K562 (cell line): Measurements from ENCODE around the gene TUT1. TPM values are rescaled to one million over a fixed set of nuclear protein-coding genes. Genes with fewer than 3 reads are reported as not detected.

ENCODE experiments used
- ATAC-seq: fragments of 200-7000 bp; cut with Tn5 transposase; 3 replicates; pipeline ENCODE4 v1.9.1; 2020; ENCODE audit warnings: moderate library complexity
- BruUV-seq: library from RNA; stranded (reverse); fragments of 400-500 nt; replicated peaks from 2 replicates; lab custom pipeline; 2021; lab: Mats Ljungman, UMichigan
- CTCF ChIA-PET: fragments of 300-600 bp; formaldehyde crosslinking; extraction: SDS; loops from one replicate; lab custom pipeline; 2021; ENCODE audit warnings: low intra/inter-chr PET ratio; lab: Yijun Ruan, JAX
- POLR2A ChIA-PET: fragments of 300-600, 350-650 bp; sonication (Branson Sonifier 250); formaldehyde crosslinking; extraction: SDS; loops from one replicate; lab custom pipeline; 2021; ENCODE audit warnings: antibody characterized with exemption, inconsistent platforms; lab: Yijun Ruan, JAX
- DNase-seq, 4 experiments: peaks; one replicate each; pipeline versions ENCODE4 v3.0.0 to v3.0.0-alpha.2; 2011 to 2018; ENCODE audit warnings: low spot score in 3 of 4, mixed read lengths in 3 of 4; ENCODE audit errors: extremely low read depth in 1 of 4
- FAIRE-seq: peaks from 2 replicates; lab custom pipeline; 2011; peaks lifted over from hg19 to GRCh38; lab: Jason Lieb, UNC
- H2AFZ ChIP-seq: 2 replicates; pipeline ENCODE4 v1.6.0; 2011; ENCODE audit warnings: low read depth, low read length, control low read depth, inconsistent platforms
- H3K27ac ChIP-seq: fragments of 200-600 bp; 3 replicates; pipeline ENCODE4 v1.8.0; 2011; ENCODE audit warnings: low read depth, mild to moderate bottlenecking, control low read depth, inconsistent platforms, low read length, moderate library complexity, mixed read lengths; ENCODE audit errors: extremely low read depth
- H3K27me3 ChIP-seq, 2 experiments: fragments of 300-600 bp in 1 of 2; 2 replicates in 1 of 2; 3 replicates in 1 of 2; pipeline versions ENCODE4 v1.6.0 to v1.8.0; 2011; ENCODE audit warnings: inconsistent platforms in 2 of 2, low read length in 2 of 2, mild to moderate bottlenecking in 1 of 2, mixed read lengths in 1 of 2, moderate library complexity in 1 of 2; ENCODE audit not compliant: control insufficient read depth in 2 of 2, insufficient read depth in 2 of 2
- H3K36me3 ChIP-seq: fragments of 300-600 bp; 3 replicates; pipeline ENCODE4 v1.8.0; 2011; ENCODE audit warnings: mild to moderate bottlenecking, low read length, inconsistent platforms; ENCODE audit not compliant: control insufficient read depth, insufficient read depth
- H3K4me1 ChIP-seq, 2 experiments: fragments of 200-600 bp in 1 of 2; replicated peaks in 1 of 2; 2 replicates in 1 of 2; 3 replicates in 1 of 2; pipeline versions ENCODE4 v1.5.1 to v1.8.0; 2011; ENCODE audit warnings: inconsistent platforms in 2 of 2, low read length in 2 of 2, mild to moderate bottlenecking in 1 of 2, mixed read lengths in 1 of 2, moderate library complexity in 1 of 2; ENCODE audit not compliant: control insufficient read depth in 2 of 2, insufficient read depth in 2 of 2
- H3K4me2 ChIP-seq: 2 replicates; pipeline ENCODE4 v1.6.1; 2011; ENCODE audit warnings: low read length, control low read depth, inconsistent platforms, mixed read lengths; ENCODE audit not compliant: insufficient read depth
- H3K4me3 ChIP-seq: fragments of 200-600 bp; sonication (generic), shearing (Covaris generic); 2 replicates; pipeline ENCODE4 v1.5.1; 2016; ENCODE audit warnings: control low read depth, inconsistent platforms
- H3K79me2 ChIP-seq: fragments of 200-600 bp; 3 replicates; pipeline ENCODE4 v1.8.0; 2011; ENCODE audit warnings: low read length, inconsistent platforms; ENCODE audit not compliant: control insufficient read depth, insufficient read depth
- H3K9ac ChIP-seq, 2 experiments: 2 replicates each; pipeline versions ENCODE4 v1.6.0 to v1.6.1; 2011; ENCODE audit warnings: low read depth in 2 of 2, low read length in 2 of 2, control low read depth in 1 of 2, inconsistent platforms in 1 of 2, mild to moderate bottlenecking in 1 of 2, mixed read lengths in 1 of 2; ENCODE audit not compliant: insufficient read depth in 1 of 2
- H3K9me1 ChIP-seq: one replicate; pipeline ENCODE4 v1.6.0; 2011; ENCODE audit warnings: inconsistent platforms, mild to moderate bottlenecking, low read length, moderate library complexity; ENCODE audit not compliant: control insufficient read depth, insufficient read depth
- H3K9me3 ChIP-seq: replicated peaks from 2 replicates; pipeline ENCODE4 v1.5.1; 2011; ENCODE audit warnings: low read depth, low read length, inconsistent platforms; ENCODE audit not compliant: control insufficient read depth, insufficient read depth
- H4K20me1 ChIP-seq: replicated peaks from 2 replicates; pipeline ENCODE4 v1.6.1; 2011; ENCODE audit warnings: low read length, inconsistent platforms, mixed read lengths; ENCODE audit not compliant: control insufficient read depth, insufficient read depth
- CHD1 ChIP-seq: fragments of 200-600 bp; sonication (generic); IDR thresholded peaks from one replicate; pipeline ENCODE4 v1.6.1; 2012; ENCODE audit warnings: mild to moderate bottlenecking, moderate library complexity, low read length, inconsistent platforms
- EZH2 ChIP-seq: IDR thresholded peaks from 2 replicates; pipeline ENCODE4 v1.6.1; 2012; ENCODE audit warnings: low read depth, mild to moderate bottlenecking, inconsistent platforms, low read length, borderline replicate concordance
- HMGN3 ChIP-seq: IDR thresholded peaks from 2 replicates; pipeline ENCODE4 v1.6.1; 2011; ENCODE audit warnings: borderline replicate concordance, low read depth, mild to moderate bottlenecking, mixed read lengths, low read length; ENCODE audit not compliant: insufficient read length; ENCODE audit errors: extremely low read depth
- HMGXB4 ChIP-seq: sonication (generic); formaldehyde crosslinking; IDR thresholded peaks from 2 replicates; pipeline ENCODE4 v1.8.1; 2023; ENCODE audit warnings: mild to moderate bottlenecking, missing genetic modification reagents
- PRPF4 ChIP-seq: fragments of 200-400 bp; formaldehyde crosslinking; IDR thresholded peaks from one replicate; pipeline ENCODE4 v1.6.1; 2017; ENCODE audit warnings: low read length, low read depth, mild to moderate bottlenecking; ENCODE audit not compliant: insufficient read depth, poor library complexity, severe bottlenecking
- SPI1 ChIP-seq: IDR thresholded peaks from 2 replicates; pipeline ENCODE4 v1.6.1; 2011; ENCODE audit warnings: low read depth, low read length, control low read depth, borderline replicate concordance
- TBL1XR1 ChIP-seq, 2 experiments: IDR thresholded peaks; 2 replicates each; pipeline ENCODE4 v1.6.1; 2012; ENCODE audit warnings: improper control_type of control experiment in 2 of 2, low read length in 2 of 2, mild to moderate bottlenecking in 1 of 2
- U2AF1 ChIP-seq: fragments of 200-400 bp; formaldehyde crosslinking; optimal IDR thresholded peaks from 2 replicates; pipeline ENCODE3; 2017; ENCODE audit warnings: mild to moderate bottlenecking, low read depth, low read length, moderate library complexity
- ZBTB8A ChIP-seq: fragments of 450-650 bp; IDR thresholded peaks from 2 replicates; pipeline ENCODE4 v1.6.1; 2018; ENCODE audit warnings: mild to moderate bottlenecking, moderate library complexity; ENCODE audit not compliant: partially characterized antibody
- WGBS: fragments of 100-300 bp; shearing (Covaris generic); methylation state at CpG from one replicate; pipeline ENCODE4 v1.1.6; 2016; ENCODE audit warnings: low coverage, mixed read lengths; ENCODE audit not compliant: insufficient coverage; ENCODE audit errors: missing lambda C conversion rate; 5-methylcytosine and 5-hydroxymethylcytosine counted together
- in situ Hi-C: fragments of 300-500 bp; cut with MboI; formaldehyde crosslinking; loops from 4 replicates; pipeline ENCODE4 v1.15.0; 2018; ENCODE audit warnings: inconsistent platforms, mixed read lengths
- intact Hi-C: fragments of 100-400 bp; cut with micrococcal nuclease; formaldehyde crosslinking; loops from 2 replicates; pipeline ENCODE4 v1.14.2; 2022
- polyA plus RNA-seq, 8 experiments: library from polyadenylated mRNA; depleted of rRNA in 4 of 8; stranded (reverse) in 5 of 8; unstranded in 3 of 8; fragments of >200 nt; fragmentation: Nextera tagmentation in 2 of 8; fragmentation: Illumina TruSeq in 1 of 8; extraction: Ambion mirVana in 2 of 8; extraction: Trizol in 1 of 8; gene quantifications; 2 replicates each; pipeline versions ENCODE4 v1.2.1 to v1.2.3, GENCODE V29; 2011 to 2014; ENCODE audit warnings: inconsistent platforms in 1 of 8, missing spikeins in 1 of 8
- total RNA-seq, 7 experiments: library from RNA; depleted of rRNA in 6 of 7; stranded (reverse); fragments of >200 nt in 6 of 7; fragmentation: Illumina TruSeq in 2 of 7; extraction: Trizol in 2 of 7; gene quantifications; 2 replicates each; pipeline versions ENCODE4 v1.2.1 to v1.2.3, GENCODE V29; 2011 to 2021; ENCODE audit warnings: low replicate concordance in 1 of 7
- TF ChIP-seq, protein P1 (sequence below): sonication (generic); formaldehyde crosslinking; IDR thresholded peaks from 2 replicates; pipeline ENCODE4 v1.8.0; 2022; ENCODE audit warnings: missing genetic modification reagents, mild to moderate bottlenecking, moderate library complexity, borderline replicate concordance
- TF ChIP-seq, protein P2 (sequence below), 3 experiments: fragments of 200-800 bp in 1 of 3; sonication (Bioruptor generic) in 1 of 3; sonication (generic) in 1 of 3; formaldehyde crosslinking in 1 of 3; IDR thresholded peaks; 2 replicates each; pipeline versions ENCODE4 v1.6.1 to v1.8.0; 2016 to 2022; ENCODE audit warnings: mild to moderate bottlenecking in 2 of 3, missing compliant biosample characterization in 2 of 3, missing genetic modification characterization in 2 of 3, missing genetic modification reagents in 1 of 3
- TF ChIP-seq, protein P3 (sequence below): sonication (generic); formaldehyde crosslinking; IDR thresholded peaks from 2 replicates; pipeline ENCODE4 v1.8.0; 2022; ENCODE audit warnings: mild to moderate bottlenecking, missing genetic modification reagents, borderline replicate concordance

Gene TUT1
- total and polyA plus RNA-seq, 9 of the 15 experiments (the other 6 are each of a cell fraction or from before 2014, with no cell fraction given), result 0.66 to 44.3 (median 15.7) TPM

DNA sequence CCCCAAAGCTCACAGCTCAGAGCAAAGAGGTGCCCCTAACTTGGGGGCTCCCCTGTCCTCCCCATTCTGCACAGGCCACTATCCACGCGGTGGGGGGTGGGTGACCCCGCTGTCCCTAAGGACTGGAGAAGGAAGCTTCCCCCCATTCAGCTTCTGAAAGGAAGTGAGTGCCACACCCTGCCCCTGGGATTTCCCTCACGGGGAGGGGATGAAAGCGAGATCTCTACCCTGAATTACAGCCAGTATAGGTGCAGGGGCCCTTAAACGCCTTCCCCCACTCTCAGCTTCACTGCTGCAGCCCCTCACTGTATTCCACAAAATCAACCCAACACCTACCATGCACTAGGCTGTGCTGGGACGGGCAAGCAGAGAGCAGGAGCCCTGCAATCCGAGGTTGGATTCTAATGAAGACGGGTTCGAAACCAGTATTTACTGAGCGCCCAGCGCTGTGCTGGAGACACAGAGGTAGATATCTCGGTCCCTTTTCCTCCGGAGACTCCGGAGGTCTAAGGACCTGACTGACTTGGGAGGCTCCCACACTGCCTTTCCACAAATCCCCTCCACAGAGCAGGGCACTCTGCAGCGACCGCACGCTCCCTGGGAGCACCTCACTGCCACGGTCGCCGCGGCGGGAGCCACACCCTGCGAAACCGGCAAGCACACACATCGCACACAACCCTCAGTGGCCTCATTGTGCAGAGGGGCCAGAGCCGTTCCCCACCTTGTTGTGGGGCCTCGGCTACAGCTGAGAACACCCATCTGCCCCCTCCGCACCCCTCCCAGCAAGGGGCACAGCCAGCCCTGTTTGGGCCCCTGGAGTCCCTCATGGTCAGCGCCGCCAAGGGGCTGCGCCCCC is 46.5 kb downstream of the TUT1 start:
- POLR2A ChIA-PET, result interaction anchor here (0.5 to 3.0 kb wide), 9 partner anchors 8 to 183 kb away, joined by 3 to 17 read pairs (median 4); partner anchors contain the start of gene TTC9C
- peak; percentile 23 for FAIRE-seq
- peaks cover 65% of the 10 kb centered on the region for H3K79me2 ChIP-seq
- TF ChIP-seq, protein P1, sequence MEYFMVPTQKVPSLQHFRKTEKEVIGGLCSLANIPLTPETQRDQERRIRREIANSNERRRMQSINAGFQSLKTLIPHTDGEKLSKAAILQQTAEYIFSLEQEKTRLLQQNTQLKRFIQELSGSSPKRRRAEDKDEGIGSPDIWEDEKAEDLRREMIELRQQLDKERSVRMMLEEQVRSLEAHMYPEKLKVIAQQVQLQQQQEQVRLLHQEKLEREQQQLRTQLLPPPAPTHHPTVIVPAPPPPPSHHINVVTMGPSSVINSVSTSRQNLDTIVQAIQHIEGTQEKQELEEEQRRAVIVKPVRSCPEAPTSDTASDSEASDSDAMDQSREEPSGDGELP, result 0 out of 2 replicates have a peak, but pooled peaks have one; percentile 4
- TF ChIP-seq TBL1XR1 (IDR thresholded peaks at IDR 0.05; ENCODE audit: low read length in 2 of 2) (no peak), U2AF1 (peak; percentile 11), ZBTB8A (no peak), CHD1 (peak; percentile 76), PRPF4 (no peak), EZH2 (no peak), HMGN3 (no peak), HMGXB4 (no peak), SPI1 (peak; percentile 68; the same call in 1 of the 2 replicates)
- TF ChIP-seq, protein P2, sequence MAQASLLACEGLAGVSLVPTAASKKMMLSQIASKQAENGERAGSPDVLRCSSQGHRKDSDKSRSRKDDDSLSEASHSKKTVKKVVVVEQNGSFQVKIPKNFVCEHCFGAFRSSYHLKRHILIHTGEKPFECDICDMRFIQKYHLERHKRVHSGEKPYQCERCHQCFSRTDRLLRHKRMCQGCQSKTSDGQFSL (CRISPR knock-in tag; IDR thresholded peaks at IDR 0.05), result no peak
- TF ChIP-seq, protein P2 (tag; IDR thresholded peaks at IDR 0.05), result 0 out of 4 replicates have a peak, but pooled peaks of 1 of the 2 experiments have one; percentile 7
- TF ChIP-seq, protein P3, sequence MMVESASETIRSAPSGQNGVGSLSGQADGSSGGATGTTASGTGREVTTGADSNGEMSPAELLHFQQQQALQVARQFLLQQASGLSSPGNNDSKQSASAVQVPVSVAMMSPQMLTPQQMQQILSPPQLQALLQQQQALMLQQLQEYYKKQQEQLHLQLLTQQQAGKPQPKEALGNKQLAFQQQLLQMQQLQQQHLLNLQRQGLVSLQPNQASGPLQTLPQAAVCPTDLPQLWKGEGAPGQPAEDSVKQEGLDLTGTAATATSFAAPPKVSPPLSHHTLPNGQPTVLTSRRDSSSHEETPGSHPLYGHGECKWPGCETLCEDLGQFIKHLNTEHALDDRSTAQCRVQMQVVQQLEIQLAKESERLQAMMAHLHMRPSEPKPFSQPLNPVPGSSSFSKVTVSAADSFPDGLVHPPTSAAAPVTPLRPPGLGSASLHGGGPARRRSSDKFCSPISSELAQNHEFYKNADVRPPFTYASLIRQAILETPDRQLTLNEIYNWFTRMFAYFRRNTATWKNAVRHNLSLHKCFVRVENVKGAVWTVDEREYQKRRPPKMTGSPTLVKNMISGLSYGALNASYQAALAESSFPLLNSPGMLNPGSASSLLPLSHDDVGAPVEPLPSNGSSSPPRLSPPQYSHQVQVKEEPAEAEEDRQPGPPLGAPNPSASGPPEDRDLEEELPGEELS (CRISPR knock-in tag), result peak; percentile 86

More for the DNA sequence above, 46.5 kb downstream of the TUT1 start:
- Histone ChIP-seq H3K9me3 (no peaks in the 10 kb centered on the region), H3K36me3 (no peaks in the 10 kb centered on the region), H3K4me1 (peaks cover 70 to 87% of the 10 kb centered on the region in 2 experiments), H3K9ac (peak overlapping the region; percentile 66 to 95), H3K27ac (peak overlapping the region; percentile 66), H4K20me1 (no peaks in the 10 kb centered on the region; the same call in 1 of the 2 replicates), H2AFZ (peak overlapping the region; percentile 84), H3K4me2 (peak overlapping the region; percentile 86), H3K27me3 (no peaks in the 10 kb centered on the region), H3K4me3 (peak overlapping the region; percentile 67), H3K9me1 (peaks cover 6% of the 10 kb centered on the region)
- intact Hi-C loops (loop anchor here (1.0 kb wide), 1 partner anchor 149 kb away; no protein-coding TSS in a partner anchor), in situ Hi-C loops (no loop called here)
- CTCF ChIA-PET, result interaction anchor here (0.7 to 2.4 kb wide), 4 partner anchors 15 to 151 kb away, joined by 3 to 8 read pairs (median 4); no protein-coding TSS in a partner anchor
- ATAC-seq, result peak; percentile 38
- WGBS, result 3% methylated on average over 30 of the region's 32 CpGs
- peak; percentile 39 to 55 (median 47) for DNase-seq
- no TSS peak for BruUV-seq
